Activated gamma-delta T cell treated with Interleukin-2 at 50 U/mL for 16 hours (primary cell): ENCODE results near the gene ACY1.
"Not testable (repeated sequence)": the region's sequence is repeated elsewhere in the genome, so short reads cannot be mapped to it uniquely, and the experiment has no call there.

Experiments
- DNase-seq: peaks from one replicate; pipeline ENCODE4 v3.0.0-alpha.2; 2020

ACY1 gene

DNA sequence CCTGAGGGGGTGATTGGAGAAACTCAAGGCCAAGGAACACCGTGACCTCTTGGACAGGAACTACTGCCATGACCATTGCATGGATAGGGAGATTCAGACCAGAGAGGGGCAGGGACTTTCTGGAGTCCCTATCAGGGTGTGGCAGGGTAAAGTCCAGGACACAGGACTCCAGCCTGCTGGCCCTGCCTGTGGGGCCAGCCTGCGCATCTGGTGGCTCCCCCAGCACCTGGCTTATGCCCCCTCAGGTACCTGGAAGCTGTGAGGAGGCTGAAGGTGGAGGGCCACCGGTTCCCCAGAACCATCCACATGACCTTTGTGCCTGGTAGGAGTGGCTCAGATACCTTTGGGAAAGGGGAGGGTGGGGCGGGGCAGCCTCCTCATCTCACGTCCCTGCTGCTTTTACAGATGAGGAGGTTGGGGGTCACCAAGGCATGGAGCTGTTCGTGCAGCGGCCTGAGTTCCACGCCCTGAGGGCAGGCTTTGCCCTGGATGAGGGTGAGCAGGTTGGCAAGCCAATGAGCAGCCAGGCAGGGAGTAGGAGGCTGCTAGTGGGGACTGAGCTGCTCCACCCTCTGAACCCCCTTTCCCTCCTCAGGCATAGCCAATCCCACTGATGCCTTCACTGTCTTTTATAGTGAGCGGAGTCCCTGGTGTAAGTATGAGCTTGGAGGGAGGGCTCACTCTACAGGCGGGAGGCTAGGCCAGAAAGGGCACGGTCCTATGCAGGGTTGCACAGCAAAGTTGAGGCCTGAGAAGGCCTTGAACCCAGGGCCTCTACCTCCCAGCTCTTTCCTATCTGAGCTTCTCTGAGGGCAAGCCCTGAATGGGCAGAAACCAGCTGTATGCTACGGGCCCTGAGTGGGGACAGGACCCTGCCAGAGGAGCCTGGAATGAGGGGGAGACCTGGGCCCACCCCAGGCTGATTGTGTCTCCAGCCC, 2.9 kb downstream of the ACY1 start:
- DNase-seq, result no peak

GRCh38 chr3:51987568-51987967, 4.2 kb downstream of the ACY1 start:
- DNase-seq, result no peak

DNA sequence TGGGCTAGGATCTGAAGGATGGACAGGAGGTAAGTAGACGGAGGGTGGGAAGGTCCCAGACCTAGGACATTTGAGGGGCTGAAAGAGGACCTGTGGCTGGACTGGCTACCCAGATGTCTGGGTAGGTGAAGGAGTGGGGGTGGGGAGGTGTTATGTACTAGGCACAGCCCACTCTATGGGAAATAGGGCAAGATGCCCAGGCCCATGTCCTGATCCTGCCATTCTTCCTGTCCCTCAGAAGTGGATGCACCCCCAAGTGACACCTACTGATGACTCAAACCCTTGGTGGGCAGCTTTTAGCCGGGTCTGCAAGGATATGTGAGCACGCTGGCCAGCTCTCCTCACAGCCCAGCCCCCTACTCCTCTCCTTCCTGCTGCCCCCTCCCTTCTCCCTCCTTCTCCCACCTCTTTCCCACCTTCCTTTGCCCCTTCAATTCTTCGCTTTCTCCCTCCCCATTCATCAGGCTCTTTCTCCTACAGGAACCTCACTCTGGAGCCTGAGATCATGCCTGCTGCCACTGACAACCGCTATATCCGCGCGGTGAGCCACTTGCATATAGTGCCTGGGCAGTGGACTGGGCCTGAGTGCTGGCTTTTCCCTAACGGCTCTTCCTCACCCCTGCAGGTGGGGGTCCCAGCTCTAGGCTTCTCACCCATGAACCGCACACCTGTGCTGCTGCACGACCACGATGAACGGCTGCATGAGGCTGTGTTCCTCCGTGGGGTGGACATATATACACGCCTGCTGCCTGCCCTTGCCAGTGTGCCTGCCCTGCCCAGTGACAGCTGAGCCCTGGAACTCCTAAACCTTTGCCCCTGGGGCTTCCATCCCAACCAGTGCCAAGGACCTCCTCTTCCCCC, 5.2 kb downstream of the ACY1 start:
- no peak for DNase-seq

DNA sequence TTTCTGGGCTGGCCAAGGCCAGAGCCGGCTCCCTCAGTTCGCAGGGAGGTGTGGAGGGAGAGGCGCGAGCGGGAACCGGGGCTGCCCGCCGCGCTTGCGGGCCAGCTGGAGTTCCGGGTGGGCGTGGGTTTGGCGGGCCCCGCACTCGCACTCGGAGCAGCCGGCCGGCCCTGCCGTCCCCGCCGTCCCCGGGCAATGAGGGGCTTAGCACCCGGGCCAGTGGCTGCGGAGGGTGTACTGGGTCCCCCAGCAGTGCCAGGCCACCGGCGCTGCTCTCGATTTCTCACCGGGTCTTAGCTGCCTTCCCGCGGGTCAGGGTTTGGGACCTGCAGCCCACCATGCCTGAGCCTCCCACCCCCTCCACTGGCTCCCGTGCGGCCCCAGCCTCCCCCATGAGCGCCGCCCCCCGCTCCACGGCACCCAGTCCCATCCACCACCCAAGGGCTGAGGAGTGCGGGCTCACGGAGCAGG, 7.2 kb downstream of the ACY1 start:
- DNase-seq, result not testable (repeated sequence)

DNA sequence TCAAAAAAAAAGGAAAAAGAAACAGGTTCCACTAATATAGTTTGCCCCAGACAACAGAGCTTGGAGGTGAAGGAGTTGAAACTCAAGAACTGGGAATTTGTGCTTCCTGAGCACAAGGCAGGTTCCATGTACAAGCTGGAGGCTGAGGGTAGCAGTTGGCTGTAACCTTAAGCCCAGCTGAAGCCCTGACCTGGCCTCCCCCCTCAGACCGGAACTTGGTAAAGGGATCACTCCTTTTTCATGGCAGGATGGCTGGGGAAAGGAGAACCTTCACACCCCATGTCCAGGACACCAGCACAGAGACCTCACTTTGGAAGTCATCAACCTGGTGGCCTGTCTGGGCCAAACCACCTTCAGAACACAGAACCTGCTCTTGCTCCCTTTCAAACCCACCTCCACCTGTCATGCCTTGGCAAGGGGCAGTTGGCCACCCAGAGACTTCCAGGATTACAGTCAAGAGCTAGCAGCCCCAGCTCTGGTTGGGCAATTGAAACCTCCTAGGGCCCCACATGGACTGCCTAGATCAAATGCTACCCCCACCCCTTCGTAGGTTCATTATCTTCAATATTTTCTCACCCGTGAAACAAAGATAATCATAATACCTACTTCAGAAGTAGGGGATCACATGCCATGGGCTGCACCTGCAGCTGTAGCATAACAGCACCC, 8.8 kb downstream of the ACY1 start:
- DNase-seq, result no peak

GRCh38 chr3:51993657-51994056, 10.3 kb downstream of the ACY1 start:
- DNase-seq, result not testable (repeated sequence)

- DNase-seq, result no peak
Measured at GRCh38 chr3:51994530-51994929, 11.2 kb downstream of the ACY1 start.

- peak; percentile 91 for DNase-seq
Measured at GRCh38 chr3:51995346-51996163, 12.2 kb downstream of the ACY1 start, which contains the start of gene RPL29. RPL29 (minus strand) TSS chr3:51995895; CDS start chr3:51995461, 434 bp downstream.

DNA sequence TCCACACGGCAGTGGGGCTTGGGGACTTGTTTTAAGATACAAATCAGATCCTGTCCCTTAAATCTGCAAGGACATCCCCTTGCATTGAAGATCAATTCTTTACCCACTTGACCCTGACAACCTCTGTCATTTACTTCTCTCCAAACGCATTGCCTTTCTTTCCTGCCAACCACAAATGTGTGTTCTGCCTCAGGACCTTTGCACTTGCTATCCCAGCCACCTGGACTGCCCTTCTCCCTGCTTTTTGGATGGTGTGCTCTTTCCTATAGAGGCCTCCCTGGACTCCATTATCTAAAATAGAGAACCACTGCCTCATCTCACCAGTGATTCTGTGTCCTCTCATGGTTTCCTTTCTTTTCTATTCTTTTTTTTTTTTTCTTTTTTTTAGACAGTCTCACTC, 13.8 kb downstream of the ACY1 start:
- no peak for DNase-seq

GRCh38 chr3:51997935-51998596, 14.7 kb downstream of the ACY1 start:
- DNase-seq, result no peak

GRCh38 chr3:51998774-51999173, 15.4 kb downstream of the ACY1 start:
- DNase-seq, result no peak

- no peak for DNase-seq
Measured at GRCh38 chr3:51999846-52000245, 16.5 kb downstream of the ACY1 start.

DNA sequence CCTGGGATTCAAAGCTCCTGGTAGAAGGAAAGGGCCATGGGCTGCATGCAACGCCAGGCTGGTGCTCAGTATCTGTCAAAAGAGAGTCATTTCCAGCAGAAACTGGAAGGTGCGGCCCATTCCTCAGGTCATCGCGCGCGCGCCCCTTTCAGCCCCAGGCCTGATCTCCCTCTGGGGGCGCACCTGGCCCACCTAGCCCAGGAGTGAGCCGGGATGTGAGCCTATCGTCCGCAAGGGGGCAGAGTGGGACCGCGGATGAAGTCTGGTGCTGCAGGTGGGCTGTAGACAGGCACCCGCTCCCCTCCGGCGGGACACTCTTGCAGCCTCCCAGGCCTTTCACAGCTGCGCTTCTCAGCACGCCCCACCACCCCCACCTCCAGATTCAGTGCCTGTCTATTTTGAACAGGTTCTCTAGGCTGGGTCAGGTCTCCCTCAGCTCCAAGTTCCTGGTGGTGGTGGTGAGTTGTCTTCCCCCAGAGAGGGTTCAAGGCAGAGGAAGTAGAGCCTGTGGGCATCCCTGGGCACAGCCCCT, 18.2 kb downstream of the ACY1 start:
- peak; percentile 89 for DNase-seq

DNA sequence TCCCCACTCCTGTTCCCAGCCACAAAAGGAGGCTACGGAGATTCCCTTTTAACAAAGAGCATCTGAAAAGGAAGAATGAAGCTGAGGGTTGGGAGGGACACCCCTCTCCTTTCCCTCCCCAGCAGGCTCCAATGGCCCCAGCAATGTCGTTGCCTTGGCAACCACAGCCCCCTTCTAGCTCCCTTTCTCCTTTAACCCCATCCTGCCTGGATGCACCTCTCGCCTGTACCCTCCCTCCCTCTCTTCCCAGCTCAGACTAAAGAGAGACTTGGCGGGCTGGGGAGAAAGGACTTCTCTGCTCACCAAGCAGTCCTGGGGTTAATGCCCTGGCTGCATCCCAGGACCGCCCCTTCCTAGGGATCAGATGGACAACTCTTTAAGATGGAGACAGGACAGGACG, 19.4 kb downstream of the ACY1 start:
- DNase-seq, result no peak

DNA sequence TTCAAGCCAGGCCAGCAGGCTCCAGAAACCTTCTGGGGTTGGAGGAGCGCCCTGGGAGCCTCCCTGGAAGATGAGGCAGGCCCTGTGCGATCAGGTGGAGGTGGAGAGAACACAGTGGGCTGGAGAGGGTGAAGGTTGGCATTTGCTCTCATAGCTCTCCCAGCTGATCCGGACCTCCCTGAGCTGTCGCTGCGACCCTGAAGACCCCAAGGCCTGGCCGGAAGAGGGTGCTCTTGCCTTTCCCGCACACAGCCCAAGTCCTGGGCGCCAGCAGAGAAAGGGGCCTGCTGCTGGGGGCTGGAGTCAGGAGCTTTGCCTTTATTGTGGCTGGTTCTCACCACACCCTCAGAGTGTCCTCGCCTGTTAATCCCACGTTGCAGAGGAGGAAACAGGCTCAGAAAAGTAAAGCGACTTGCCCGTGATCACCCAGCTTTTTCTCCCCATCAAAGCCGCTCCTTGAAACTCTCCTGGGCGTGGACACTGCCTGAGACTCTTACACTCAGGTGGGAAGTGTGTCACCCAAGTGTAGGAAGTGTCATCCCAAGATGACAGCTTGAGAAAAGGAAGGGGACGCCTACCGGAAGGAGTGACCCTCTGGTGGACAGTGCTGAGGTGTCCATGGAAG, 20.9 kb downstream of the ACY1 start:
- no peak for DNase-seq

- no peak for DNase-seq
Measured at GRCh38 chr3:52004906-52005395, 21.6 kb downstream of the ACY1 start.

DNA sequence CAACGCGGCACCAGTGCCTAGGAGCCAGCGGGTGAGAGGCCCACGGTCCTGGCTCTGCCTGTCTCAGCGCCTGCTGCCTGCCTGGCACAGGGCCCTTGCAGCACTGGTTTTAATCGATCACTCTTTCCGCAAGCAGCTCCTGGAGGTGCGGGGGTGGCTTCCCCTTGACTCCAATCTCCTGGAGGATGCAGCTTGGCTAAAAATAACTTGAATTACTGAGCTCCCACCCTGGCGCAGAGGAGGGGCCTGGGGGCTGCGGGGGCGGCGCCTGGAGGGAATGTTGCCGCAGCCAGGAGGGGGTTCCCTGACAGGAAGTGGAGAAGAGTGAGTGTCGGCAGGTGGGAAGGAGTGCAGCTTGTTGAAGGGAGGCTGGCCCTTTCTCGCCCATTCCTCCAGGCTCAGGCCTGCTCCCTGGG, 22.2 kb downstream of the ACY1 start:
- DNase-seq, result no peak

- DNase-seq, result no peak
Measured at GRCh38 chr3:52006017-52006819, 22.9 kb downstream of the ACY1 start.

DNA sequence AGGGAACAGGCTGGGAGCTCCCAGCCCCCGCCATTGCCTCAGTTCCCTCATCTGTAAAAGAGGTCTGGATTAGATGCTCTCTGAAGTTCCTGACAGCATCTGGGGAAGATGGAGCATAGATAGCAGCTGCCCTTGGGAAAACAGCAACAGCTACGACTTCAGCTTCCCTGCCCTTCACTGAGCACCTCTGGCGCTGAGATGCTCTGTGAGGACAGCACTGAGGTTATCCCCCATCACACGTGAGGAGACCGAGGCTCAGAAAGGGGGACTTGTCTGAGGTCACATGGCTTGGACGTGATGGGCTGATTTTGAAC, 23.4 kb downstream of the ACY1 start:
- no peak for DNase-seq

- DNase-seq, result no peak
Measured at GRCh38 chr3:52007291-52007690, 24.0 kb downstream of the ACY1 start.
